Type B pancreatic cell (in vitro differentiated cells): ENCODE data around the gene RNF40. TPM values are rescaled to one million over a fixed set of nuclear protein-coding genes. Genes with fewer than 3 reads are reported as not detected.

Experiments used
- DNase-seq: peaks from one replicate; pipeline ENCODE4 v3.0.0; 2021; ENCODE audit warnings: mixed read lengths; ENCODE audit not compliant: unreplicated experiment; ENCODE audit errors: extremely low spot score
- H3K27ac Mint-ChIP-seq: 2 replicates; pipeline ENCODE4 v1.8.0; 2021; ENCODE audit warnings: mild to moderate bottlenecking, mixed read lengths
- H3K27me3 Mint-ChIP-seq: 2 replicates; pipeline ENCODE4 v1.8.0; 2021; ENCODE audit warnings: mixed read lengths
- H3K36me3 Mint-ChIP-seq: 2 replicates; pipeline ENCODE4 v1.8.0; 2021; ENCODE audit warnings: mixed read lengths
- H3K4me1 Mint-ChIP-seq: one replicate; pipeline ENCODE4 v1.8.0; 2021; ENCODE audit warnings: mixed read lengths; ENCODE audit not compliant: unreplicated experiment
- H3K4me3 Mint-ChIP-seq: 2 replicates; pipeline ENCODE4 v1.8.0; 2021; ENCODE audit warnings: mild to moderate bottlenecking, mixed read lengths
- H3K9me3 Mint-ChIP-seq: 2 replicates; pipeline ENCODE4 v1.8.0; 2021; ENCODE audit warnings: mixed read lengths
- total RNA-seq: library from RNA; stranded (reverse); gene quantifications from 2 replicates; pipeline ENCODE4 v1.2.1, GENCODE V29; 2021; ENCODE audit warnings: low replicate concordance
- TF ChIP-seq, protein P1 (sequence below): fragments of 200-600 bp; sonication (generic); conservative IDR thresholded peaks from 2 replicates; pipeline ENCODE4 v1.5.0; 2021; ENCODE audit warnings: antibody characterized with exemption, mild to moderate bottlenecking

Gene RNF40
- total RNA-seq, 1 donor from 2014 or later: 131 TPM

DNA sequence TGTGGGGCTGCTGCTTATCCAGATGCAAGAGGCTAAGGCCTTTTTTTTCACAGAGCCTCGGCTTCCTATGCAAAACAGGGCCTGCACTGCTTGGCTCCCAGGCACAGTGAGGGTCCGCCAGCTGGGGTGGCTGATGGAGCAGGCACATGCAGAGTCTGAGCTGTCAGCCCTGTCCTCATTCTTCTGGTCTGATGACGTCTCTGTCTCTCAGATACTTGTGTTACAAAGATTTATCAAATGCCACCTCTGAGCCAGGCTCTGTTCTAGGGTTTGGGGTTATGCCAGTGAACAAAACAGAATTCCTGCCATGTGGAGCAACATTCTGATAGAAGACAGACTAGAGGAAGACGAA lies 4.8 kb downstream of the RNF40 start:
- Mint-ChIP-seq H3K4me3 (no peak overlapping the region), H3K4me1 (peaks cover 9% of the 10 kb centered on the region), H3K27me3 (no peaks in the 10 kb centered on the region), H3K9me3 (no peaks in the 10 kb centered on the region), H3K36me3 (peaks cover 13% of the 10 kb centered on the region), H3K27ac (no peak overlapping the region)
- no peak for DNase-seq
- TF ChIP-seq, protein P1, sequence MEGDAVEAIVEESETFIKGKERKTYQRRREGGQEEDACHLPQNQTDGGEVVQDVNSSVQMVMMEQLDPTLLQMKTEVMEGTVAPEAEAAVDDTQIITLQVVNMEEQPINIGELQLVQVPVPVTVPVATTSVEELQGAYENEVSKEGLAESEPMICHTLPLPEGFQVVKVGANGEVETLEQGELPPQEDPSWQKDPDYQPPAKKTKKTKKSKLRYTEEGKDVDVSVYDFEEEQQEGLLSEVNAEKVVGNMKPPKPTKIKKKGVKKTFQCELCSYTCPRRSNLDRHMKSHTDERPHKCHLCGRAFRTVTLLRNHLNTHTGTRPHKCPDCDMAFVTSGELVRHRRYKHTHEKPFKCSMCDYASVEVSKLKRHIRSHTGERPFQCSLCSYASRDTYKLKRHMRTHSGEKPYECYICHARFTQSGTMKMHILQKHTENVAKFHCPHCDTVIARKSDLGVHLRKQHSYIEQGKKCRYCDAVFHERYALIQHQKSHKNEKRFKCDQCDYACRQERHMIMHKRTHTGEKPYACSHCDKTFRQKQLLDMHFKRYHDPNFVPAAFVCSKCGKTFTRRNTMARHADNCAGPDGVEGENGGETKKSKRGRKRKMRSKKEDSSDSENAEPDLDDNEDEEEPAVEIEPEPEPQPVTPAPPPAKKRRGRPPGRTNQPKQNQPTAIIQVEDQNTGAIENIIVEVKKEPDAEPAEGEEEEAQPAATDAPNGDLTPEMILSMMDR: no peak

DNA sequence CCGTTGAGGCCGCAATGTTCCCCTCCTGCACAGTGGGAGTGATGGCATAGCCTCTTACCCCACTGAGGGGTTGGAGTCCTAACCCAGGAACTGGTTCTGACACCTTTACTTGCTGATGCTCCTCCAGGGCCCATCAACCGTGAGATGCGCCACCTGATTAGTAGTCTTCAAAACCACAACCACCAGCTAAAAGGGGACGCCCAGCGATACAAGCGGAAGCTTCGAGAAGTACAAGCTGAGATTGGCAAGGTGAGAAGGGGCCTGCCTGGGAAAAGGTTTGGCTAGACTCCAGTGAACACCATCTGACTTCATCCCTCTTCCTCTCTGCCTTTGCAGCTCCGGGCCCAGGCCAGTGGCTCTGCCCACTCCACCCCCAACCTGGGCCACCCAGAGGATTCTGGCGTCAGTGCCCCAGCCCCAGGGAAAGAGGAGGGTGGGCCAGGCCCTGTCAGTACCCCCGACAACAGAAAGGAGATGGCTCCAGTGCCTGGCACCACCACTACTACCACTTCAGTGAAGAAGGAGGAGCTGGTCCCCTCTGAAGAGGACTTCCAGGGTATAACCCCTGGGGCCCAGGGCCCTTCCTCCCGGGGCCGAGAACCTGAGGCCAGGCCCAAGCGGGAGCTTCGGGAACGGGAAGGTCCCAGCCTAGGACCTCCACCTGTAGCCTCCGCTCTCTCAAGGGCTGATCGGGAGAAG lies 5.8 kb downstream of the RNF40 start:
- Mint-ChIP-seq H3K36me3 (peaks cover 20% of the 10 kb centered on the region), H3K4me3 (no peak overlapping the region), H3K27me3 (no peaks in the 10 kb centered on the region), H3K9me3 (no peaks in the 10 kb centered on the region), H3K27ac (no peak overlapping the region), H3K4me1 (peaks cover 7% of the 10 kb centered on the region)
- TF ChIP-seq, protein P1: no peak
- no peak for DNase-seq

DNA sequence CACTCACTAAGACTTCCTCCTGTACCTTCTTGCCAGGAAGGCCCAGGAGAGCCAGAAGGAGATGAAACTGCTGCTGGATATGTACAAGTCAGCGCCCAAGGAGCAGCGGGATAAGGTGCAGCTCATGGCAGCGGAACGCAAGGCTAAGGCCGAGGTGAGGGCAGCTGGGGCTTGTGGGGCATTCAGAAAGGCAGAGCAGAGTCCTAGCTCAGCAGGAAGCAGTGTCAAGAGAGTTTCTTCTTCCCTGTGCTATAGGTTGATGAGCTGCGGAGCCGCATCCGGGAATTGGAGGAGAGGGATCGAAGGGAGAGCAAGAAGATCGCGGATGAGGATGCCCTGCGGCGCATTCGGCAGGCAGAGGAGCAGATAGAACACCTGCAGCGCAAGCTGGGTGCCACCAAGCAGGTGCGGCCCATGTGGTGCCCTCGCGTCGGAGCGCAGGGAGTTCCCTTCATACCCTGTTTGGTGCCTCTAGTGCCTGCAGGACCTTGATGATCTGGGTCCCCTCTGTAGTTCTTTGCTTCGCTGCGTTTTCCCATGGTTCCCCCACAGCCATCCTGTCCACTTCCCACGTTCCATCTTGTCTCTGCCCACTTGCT lies 6.6 kb downstream of the RNF40 start:
- peaks cover 3% of the 10 kb centered on the region for H3K4me1 Mint-ChIP-seq
- no peak for DNase-seq
- H3K27me3 Mint-ChIP-seq: no peaks in the 10 kb centered on the region
- no peak overlapping the region for H3K27ac Mint-ChIP-seq
- H3K4me3 Mint-ChIP-seq: no peak overlapping the region
- no peaks in the 10 kb centered on the region for H3K9me3 Mint-ChIP-seq
- H3K36me3 Mint-ChIP-seq: peaks cover 20% of the 10 kb centered on the region
- TF ChIP-seq, protein P1: no peak

DNA sequence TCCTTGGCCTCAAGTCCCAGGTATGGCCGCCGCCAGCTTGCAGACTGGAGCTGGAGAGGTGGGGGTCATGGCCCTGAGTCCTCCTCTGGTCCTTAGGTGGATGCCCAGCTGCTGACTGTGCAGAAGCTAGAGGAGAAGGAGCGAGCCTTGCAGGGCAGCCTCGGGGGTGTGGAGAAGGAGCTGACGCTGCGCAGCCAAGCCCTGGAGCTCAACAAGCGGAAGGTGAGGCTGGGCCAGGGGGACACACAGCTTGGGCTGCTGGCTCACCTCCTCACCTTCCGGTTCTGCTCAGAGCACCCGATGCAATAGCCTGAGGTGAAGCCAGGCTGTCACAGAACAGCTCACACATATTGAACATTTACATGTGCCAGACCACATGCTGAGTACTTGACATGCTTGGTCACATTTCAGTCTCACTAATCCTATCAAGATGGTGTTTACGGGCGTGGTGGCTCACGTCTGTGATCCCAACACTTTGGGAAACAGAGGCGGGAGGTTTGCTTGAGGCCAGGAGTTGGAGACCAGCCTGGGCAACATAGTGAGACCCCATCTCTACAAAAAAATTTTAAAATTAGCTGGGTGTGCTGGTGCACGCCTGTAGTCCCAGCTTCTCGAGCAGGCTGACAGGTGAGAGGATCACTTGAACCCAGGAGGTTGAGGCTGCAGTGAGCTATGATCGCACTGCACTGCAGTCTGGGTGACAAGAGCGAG lies 7.4 kb downstream of the RNF40 start:
- Mint-ChIP-seq H3K27ac (no peak overlapping the region), H3K36me3 (peaks cover 20% of the 10 kb centered on the region), H3K4me1 (no peaks in the 10 kb centered on the region), H3K9me3 (no peaks in the 10 kb centered on the region), H3K27me3 (no peaks in the 10 kb centered on the region), H3K4me3 (no peak overlapping the region)
- DNase-seq: no peak
- TF ChIP-seq, protein P1: no peak

DNA sequence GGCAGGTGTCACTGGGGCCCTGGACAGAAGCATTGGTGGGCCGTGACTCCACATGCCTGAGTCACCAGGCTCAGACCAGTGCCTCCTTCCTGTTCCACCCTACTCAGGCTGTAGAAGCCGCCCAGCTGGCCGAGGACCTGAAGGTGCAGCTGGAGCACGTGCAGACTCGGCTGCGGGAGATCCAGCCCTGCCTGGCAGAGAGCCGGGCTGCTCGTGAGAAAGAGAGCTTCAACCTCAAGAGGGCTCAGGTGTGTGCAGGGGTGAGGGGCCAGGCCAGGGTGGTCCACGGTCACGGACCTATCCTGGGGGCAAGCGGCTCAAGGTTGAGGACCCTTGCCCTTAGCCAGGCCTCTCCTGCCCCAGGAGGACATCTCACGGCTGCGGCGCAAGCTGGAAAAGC lies 9.6 kb downstream of the RNF40 start:
- Mint-ChIP-seq H3K4me1 (peaks cover under 1% of the 10 kb centered on the region), H3K4me3 (no peak overlapping the region), H3K9me3 (no peaks in the 10 kb centered on the region), H3K36me3 (peaks cover 16% of the 10 kb centered on the region), H3K27ac (no peak overlapping the region), H3K27me3 (no peaks in the 10 kb centered on the region)
- TF ChIP-seq, protein P1: no peak
- no peak for DNase-seq
